ENCODE results near the gene TGFBR3L.
"Not testable (repeated sequence)": the region's sequence is repeated elsewhere in the genome, so short reads cannot be mapped to it uniquely, and the experiment has no call there.

Gene TGFBR3L

DNA sequence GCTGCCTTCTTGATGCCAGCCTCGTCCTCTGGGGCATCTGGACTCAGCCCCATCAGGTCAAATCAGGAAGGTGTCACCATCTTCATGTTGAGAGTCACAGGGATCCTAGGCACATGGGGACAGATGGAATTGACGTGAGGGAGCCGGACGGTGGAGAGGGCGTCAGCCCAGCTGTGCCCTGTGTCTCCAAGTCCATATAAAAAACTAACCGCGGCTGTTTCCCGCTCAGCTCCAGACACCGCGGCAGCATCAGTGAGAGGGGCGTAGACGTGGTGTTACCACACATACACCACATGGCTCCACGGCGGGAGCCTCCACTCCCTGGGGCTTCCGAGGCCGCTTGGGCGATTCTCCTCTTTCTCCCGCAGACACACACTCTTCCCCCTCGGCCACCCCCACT, 34.8 kb upstream of the TGFBR3L start:
- no peak for DNase-seq

DNA sequence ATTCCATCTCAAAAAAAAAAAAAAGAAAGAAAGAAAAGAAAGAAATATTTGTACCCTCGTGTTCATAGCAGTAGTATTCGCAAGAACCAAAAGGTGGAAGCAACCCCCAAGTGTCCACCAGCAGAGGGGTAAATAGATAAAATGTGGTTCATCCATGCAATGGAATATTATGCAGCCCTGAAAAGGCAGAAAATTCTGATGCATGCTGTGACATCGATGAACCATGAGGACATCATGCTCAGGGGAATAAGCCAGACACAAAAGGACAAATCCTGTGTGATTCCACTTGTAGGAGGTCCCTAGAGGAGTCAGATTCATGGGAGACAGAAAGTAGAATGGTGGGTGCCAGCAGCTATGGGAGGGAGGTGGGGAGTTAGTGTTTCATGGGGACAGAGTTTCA, 32.7 kb upstream of the TGFBR3L start:
- no peak for DNase-seq

DNA sequence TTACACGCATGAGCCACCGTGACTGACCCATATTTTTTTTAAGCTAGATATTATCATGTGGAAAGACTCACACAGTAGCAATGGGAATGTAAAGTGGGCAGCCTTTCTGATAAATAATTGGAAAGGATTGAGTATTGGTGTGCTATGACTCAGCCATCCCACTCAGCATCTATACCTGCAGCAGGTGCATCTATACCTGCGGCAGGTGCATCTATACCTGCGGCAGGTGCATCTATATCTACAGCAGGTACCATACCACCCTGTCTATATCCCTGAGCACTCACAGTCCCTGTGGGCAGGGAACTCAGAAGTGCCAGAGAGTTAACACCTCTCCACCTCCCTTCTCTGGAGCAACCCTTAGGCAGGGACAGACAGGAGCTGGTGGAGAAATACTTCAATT, 31.5 kb upstream of the TGFBR3L start:
- no peak for DNase-seq

DNA sequence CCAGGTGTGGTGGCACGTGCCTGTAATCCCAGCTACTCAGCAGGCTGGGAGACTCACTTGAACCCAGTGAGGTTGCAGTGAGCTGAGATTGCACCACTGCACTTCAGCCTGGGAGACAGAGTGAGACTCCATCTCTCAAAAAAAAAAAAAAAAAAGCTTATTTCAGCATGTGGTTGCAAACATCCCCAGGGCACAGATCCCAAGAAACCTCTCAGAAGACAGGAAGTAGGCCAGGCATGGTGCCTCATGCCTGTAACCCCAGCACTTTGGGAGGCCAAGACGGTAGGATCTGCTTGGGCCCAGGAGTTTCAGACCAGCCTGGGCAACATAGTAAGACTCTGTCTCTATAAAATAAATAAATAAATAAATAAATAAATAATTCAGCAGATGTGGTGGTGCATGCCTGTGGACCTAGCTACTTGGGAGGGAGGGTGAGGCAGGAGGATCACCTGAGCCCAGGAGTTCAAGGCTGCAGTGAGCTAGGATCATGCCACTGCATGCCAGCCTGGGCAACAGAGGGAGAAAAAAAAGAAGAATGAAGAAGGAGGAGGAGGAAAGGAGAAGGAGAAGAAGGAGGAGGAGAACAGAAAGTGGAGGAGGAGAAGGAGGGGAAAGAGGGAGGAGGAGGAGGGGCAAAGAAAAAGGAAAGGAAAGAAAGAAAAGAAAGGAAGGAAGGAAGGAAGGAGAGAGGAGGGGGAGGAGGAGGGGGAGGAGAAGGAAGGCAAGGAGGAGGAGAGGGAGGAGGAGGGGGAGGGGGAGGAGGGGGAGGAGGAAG, 30.6 kb upstream of the TGFBR3L start:
- DNase-seq, result no peak

DNA sequence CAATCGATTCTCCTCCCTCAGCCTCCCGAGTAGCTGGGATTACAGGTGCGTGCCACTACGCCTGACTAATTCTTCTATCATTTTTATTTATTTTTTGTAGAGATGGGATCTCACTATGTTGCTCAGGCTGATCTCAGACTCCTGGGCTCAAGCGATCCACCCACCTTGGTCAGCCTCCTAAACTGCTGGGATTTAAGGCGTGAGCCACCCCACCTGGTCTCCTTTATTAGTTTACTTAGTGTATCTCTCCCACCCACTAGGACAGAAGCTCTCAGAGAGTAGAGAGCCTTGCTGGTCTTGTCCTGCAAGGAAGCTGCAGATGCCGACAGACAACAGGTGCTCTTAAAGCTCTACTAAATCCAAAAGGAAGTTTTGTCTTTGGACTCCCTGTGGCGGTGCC, 28.8 kb upstream of the TGFBR3L start:
- no peak for DNase-seq

DNA sequence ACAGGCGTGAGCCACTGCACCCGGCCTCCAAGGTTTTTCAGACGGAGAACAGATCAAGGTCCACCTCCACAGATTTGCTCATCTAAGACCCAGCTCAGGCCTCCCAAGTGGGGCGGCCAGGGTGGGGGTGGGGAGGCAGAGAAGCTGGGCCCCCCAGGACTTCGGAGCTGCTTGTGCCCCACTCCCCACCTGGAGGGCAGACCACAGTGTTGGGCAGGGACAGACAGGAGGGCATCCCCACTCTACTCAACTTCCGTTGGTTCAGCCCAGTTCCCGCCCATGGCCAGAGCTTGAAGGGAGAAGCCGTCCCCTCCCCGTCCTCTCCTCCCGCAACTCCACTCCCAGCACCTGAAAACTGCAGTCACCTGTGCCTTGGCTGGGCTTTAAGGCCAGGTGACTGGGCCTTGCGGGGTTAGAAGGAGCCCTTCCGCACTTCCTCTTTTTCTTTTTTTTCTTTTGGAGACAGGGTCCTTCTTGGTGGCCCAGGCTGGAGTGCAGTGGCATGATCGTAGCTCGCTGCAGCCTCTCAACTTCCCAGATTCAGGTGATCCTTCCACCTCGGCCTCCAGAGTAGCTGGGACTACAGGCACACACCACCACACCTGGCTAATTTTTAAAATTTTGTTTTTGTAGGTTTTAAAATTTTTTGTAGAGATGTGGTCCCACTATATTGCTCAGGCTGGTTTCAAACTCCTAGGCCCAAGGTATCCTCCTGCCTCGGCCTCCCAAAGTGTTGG, 27.1 kb upstream of the TGFBR3L start:
- no peak for DNase-seq

DNA sequence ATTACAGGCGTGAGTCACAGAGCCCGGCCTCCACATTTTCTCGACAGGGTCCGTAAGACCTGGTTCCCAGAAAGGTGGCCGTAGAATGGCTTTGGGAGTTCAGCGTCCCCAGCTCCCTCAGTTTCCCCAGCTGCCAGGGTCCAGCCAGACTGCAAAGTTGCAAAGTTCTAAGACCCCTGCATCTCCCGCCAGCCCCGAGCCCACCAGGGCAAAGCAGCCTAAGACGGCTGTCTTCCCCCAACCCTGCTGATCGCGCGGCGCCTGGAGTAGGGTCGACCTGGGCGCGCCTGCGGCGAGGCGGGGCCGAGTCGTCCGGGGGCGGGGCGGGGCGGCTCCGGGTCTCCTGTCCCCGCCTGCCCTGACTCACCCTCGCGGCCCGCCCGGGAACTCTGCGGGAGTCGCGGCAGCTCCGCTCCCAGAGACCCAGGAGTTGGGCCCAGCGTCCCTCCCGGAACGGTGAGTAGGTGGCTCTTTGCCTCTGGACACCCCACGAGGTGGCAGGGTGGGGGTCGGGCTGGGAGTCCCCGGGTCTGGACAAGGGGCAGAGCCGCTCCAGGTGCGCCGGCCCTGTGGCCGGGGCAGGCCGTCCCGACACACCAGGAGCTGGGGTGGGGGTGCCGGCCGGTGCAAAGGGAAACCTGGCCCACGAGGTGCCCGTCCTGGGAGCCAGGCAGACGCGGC, 26.3 kb upstream of the TGFBR3L start, which contains the start of gene LRRC8E:
TSS of gene LRRC8E (plus strand) at position 366 of the 681 bp plus-strand sequence. CDS start 7,094 bp downstream, outside the sequence.
- DNase-seq, result no peak

DNA sequence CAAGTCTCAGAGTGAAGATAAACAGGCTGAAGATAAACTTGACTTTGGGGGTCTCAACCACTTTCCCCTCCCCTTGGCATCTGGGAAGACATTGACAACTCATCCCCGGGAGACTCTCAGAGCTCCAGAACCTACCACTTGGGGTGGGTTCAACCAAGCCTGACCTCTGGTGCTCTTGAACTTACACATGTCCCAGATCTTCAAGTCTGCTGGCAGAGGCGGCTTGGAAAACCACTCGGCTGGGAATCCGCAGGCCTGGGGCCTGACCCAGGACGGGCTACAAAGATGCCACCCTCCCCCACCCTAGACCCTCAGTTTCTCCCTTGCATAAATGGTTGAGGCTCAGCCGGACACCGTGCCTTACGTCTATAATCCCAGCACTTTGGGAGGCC, 25.8 kb upstream of the TGFBR3L start:
- no peak for DNase-seq

DNA sequence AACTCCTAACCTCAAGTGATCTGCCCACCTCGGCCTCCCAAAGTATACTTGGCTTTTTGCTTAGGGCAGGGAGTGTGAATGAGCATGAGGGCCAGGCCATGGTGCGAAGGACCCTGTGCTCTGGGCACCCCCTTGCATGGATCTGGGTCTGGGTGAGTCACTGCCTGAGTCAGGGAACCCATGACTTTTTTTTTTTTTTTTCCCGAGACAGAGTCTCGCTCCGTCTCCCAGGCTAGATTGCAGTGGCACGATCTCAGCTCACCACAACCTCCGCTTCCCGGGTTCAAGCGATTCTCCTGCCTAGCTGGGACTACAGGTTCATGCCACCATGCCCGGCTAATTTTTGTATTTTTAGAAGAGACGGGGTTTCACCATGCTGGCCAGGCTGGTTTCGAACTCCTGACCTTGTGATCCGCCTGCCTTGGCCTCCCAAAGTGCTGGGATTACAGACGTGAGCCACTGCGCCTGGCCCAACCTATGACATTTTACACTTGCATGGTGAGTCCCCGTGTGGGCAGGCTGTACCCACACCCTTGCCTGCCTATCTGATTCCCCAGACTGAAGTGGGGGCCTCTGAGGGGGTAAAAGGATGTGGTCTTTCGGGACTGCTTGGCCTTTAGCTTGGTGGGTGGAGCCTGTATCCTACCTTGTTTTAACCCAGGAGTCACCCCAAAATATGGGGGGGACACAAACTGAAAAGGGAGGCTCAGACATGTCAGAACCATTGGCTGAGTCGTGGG, 21.1 kb upstream of the TGFBR3L start:
- not testable (repeated sequence) for DNase-seq

DNA sequence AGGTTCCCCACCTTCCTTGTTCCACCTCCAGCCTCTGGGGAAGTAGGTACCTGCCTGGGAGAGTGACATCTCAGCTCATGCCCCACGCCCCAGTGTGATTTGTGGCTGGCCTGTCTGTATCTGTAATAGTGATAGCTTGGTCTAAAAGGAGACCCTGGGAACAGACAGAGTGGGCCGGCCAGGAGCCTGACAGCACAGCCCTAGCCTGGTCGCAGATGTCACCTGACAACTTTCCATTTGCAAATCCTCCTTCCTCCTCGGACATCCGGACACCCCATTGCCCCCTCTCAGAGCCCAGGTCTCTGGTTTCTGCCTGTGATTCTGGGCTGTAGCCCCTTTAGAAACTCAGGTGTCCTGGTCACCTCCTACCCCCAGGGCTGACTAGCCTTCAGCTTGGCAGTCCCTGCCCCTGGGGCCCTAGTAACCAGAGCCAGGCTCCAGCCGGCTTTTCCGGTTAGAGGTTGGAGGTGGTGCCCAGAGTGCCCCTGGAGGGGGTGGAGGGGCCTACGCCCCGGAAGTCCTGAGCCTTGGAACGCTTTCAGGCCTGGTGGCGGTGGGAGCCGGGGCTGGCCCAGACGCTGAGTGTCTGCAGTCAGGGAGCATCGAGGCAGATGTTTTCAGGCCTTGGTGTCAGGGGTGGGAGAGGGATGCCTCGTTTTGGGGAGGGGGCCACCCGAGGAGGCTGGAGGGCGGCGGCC, 19.9 kb upstream of the TGFBR3L start:
- no peak for DNase-seq

DNA sequence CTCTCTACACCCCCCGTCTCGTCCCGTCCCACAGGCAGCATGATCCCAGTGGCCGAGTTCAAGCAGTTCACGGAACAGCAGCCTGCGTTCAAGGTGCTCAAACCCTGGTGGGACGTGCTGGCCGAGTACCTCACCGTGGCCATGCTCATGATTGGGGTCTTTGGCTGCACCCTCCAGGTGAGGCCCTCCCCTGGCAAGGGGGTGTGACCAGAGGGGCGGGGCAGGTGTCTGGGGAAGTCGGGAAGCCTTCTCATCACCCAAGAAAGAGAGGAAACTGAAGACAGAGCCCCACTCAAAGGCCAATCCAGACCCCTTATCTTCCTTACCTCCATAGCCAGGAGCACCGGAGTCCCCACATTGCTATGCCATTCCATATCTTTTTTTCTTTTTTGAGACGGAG, 19.1 kb upstream of the TGFBR3L start:
- no peak for DNase-seq

DNA sequence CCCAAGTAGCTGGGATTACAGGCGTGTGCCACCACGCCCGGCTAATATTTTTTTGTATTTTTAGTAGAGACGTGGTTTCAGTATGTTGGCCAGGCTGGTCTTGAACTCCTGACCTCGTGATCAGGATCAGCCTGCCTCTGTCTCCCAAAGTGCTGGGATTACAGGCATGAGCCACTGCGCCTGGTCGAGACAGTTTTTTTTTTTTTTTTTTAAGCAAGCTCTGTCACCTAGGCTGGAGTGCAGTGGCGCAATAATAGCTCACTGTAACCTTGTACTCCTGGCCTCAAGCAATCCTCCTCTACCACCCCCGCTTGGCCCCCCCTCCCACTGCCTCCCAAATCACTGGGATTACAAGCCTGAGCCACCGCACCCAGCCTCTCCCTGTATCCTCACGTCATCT, 17.3 kb upstream of the TGFBR3L start:
- DNase-seq, result no peak

DNA sequence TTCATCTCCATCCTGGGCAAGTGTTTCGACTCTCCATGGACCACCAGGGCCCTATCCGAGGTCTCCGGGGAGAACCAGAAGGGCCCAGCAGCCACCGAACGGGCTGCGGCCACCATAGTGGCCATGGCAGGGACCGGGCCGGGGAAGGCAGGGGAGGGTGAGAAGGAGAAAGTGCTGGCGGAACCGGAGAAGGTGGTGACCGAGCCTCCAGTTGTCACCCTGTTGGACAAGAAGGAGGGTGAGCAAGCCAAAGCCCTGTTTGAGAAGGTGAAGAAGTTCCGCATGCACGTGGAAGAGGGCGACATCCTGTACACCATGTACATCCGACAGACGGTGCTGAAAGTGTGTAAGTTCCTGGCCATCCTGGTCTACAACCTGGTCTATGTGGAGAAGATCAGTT, 15.7 kb upstream of the TGFBR3L start:
- DNase-seq, result no peak

DNA sequence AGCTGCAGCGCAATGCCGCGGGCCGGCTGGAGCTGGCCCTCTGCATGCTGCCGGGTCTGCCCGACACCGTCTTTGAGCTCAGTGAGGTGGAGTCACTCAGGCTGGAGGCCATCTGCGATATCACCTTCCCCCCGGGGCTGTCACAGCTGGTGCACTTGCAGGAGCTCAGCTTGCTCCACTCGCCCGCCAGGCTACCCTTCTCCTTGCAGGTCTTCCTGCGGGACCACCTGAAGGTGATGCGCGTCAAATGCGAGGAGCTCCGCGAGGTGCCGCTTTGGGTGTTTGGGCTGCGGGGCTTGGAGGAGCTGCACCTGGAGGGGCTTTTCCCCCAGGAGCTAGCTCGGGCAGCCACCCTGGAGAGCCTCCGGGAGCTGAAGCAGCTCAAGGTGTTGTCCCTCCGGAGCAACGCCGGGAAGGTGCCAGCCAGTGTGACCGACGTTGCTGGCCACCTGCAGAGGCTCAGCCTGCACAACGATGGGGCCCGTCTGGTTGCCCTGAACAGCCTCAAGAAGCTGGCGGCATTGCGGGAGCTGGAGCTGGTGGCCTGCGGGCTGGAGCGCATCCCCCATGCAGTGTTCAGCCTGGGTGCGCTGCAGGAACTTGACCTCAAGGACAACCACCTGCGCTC, 14.8 kb upstream of the TGFBR3L start:
- DNase-seq, result no peak

DNA sequence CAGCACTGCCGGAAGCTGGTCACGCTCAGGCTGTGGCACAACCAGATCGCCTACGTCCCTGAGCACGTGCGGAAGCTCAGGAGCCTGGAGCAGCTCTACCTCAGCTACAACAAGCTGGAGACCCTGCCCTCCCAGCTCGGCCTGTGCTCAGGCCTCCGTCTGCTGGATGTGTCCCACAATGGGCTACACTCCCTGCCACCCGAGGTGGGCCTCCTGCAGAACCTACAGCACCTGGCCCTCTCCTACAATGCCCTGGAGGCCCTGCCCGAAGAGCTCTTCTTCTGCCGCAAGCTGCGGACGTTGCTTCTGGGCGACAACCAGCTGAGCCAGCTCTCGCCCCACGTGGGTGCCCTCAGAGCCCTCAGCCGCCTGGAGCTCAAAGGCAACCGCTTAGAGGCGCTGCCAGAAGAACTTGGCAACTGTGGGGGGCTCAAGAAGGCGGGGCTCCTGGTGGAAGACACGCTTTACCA, 14.2 kb upstream of the TGFBR3L start:
- no peak for DNase-seq

DNA sequence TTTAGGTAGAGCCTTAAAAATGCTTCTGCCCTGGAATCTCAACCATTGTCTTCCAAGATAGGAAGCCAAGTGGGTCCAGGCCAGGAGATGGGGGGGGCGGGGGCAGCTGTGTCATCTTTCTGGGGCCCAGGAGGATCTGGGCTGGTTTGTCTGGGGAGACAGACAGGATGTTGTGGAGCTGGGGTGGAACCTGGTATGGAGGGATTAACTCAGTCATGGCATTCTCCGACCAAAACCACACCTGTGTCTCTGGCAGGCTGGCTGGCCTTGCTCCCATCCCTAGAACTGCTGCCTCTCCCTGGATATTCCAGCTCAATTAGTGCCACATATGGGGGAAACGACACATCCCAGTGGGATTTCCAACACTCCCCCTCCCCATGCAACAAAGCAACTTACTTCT, 13.7 kb upstream of the TGFBR3L start:
- no peak for DNase-seq

DNA sequence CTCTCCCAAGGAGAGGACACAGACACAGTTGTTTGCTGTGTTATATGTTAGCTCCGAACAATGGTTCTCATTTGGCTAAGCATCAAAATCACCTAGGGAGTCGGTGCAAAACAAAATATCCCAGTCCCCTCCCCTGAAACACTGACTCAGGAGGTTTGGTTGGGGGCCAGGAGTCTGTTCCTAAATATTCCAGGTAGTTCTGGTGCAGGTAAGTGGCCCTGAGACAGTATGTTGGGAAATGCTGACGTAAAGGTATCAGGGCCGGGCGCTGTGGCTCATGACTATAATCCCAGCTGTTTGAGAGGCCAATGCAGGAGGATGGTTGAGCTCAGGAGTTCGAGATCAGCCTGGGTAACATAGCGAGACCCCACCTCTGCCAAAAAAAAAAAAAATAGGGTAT, 13.3 kb upstream of the TGFBR3L start:
- no peak for DNase-seq

DNA sequence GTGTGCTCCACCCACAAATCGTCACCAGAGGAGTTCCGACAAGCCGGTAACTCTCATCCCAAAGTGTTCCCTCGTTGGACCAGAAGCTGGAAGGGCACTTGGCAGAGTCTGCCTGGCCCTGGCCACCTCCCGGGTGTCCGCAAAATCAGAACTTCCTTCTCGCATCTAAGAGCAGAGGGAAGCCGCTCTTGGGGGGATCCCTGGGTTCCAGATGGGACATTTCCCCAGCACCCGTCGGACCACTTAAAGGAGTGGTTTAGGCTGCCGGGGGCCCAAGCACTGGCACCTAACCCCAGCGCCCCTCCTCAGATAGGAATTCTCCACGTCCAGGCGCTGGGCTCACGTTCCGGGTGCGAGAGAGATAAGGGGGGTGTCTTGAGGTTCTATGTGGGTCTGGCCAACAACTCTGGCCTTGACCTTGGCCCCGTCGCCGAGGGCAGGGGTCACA, 11.8 kb upstream of the TGFBR3L start:
- DNase-seq, result no peak

DNA sequence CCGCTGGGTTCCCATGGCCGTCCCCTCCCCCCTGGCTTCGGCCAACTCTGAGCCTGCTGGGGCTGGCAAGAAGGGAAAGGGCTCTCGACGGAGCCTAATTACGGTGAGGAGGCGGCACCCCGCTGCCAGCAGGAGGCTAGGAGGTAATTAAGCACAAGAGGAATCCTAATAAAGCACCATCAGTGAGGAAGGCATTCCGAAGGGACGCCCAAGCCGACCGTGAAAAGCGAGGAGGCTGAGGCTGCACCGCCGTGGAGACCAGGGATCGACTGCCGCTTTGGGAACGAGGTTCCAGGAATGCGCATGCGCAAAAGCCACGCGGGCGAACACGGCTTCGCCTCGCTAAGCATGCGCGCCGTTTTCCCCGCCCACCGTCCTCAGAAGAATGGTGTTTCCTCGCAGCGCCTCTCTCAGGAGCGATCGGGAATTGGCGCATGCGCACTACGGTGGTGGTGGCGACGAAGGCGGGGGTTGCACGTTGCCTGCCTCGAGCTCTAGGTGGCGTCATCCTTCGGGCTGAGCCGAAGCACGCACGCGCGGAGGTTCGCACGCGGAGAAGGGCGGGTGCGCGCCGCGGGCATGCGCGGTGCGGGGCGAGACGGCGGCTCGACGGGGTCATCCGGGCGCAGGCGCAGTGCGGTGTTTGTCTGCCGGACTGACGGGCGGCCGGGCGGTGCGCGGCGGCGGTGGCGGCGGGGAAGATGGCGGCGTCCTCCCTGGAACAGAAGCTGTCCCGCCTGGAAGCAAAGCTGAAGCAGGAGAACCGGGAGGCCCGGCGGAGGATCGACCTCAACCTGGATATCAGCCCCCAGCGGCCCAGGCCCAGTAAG, 11.2 kb upstream of the TGFBR3L start, which contains the start of gene MAP2K7:
TSS of gene MAP2K7 (plus strand) at position 634 of the 830 bp plus-strand sequence. CDS start at position 702, 68 bp downstream.
- peak; percentile 100 for DNase-seq

Data from effector CD8-positive, alpha-beta T cell (primary cell).